MV-4-11 (cell line): Measurements from ENCODE around the gene AMPH.
"Not testable (repeated sequence)": the region's sequence is repeated elsewhere in the genome, so short reads cannot be mapped to it uniquely, and the experiment has no call there.

Experiments used
- DNase-seq: peaks from one replicate; lab custom pipeline; 2025; lab: John Stamatoyannopoulos, UW

Gene AMPH

DNA sequence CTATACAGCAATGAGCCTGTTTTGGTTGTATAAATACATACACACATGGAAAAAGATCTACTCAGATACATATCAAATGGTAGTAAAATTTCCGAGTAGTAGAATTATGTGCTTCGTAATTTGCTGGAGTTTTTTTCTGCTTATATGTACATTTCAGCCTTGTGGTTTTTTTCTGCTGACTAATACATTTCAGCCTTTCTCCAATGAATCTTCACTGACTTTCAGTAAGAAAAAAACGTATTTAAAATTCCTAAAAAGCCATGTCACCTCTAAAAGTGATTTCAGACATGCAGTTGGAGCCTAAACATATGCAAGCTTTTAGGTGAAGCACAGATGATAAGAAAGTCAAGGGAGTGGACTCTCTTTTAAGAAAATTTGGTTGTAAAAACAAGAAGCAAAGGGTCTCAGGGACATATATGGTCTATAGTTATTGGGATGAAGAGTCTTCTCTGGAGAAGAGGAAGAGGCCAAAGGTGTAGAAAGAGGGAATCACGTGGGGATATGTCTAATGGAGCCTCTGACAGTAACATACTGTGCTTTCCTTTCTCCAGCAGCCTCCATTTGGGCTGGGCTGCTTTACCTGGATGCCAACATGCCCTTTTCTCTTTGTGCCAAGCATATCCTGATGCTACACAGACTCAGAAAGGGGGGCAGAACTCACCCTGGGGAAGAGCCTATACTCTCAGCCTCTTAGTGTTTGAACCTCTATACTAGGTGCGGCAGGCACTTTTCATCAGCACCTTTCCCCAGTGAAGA lies 2.4 kb downstream of the AMPH start:
- DNase-seq = no peak

- no peak for DNase-seq
Observed at GRCh38 chr7:38625866-38626265, 5.3 kb downstream of the AMPH start.

DNA sequence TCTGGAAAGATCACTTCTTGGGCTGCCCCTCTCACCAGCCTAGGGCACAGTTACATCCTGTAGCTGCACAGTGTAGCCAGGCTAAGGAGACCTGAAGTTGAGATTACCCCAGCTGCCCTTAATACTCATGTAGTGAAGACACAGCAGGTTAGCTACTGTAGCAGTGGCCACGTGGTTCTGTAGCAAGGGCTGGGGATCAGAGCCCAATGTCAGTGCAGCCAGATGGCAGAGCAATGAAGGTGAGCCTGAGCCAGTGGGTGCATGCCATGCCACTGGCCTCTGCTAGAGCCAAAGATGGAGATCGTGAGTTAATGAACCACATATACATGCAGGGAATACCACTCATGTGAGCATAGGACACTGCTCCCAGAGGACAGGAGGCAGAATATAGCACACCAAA lies 15.5 kb downstream of the AMPH start:
- DNase-seq = no peak

GRCh38 chr7:38607466-38607865 lies 23.7 kb downstream of the AMPH start:
- no peak for DNase-seq

DNA sequence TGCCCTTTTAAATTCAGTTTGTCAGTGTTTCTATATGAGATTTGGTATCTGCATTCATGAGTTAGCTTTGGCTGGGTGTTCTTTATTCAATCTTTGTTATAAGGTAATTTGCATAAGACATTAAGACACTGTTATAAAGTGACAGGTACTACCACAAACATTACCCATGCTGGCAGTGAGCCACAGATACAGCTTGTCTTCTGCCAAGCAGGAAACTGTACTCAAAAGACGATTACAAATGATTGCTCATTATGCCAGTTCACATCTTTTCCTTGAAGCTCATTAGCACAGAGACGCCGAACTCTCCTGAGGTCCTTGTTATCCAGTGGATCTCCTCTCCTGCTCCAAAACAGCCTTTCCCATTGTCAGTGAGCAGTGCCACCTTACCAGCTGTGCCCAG lies 30.4 kb downstream of the AMPH start:
- no peak for DNase-seq

- no peak for DNase-seq
Observed at GRCh38 chr7:38594949-38595348, 36.2 kb downstream of the AMPH start.

- no peak for DNase-seq
Observed at GRCh38 chr7:38592737-38593288, 38.4 kb downstream of the AMPH start.

DNA sequence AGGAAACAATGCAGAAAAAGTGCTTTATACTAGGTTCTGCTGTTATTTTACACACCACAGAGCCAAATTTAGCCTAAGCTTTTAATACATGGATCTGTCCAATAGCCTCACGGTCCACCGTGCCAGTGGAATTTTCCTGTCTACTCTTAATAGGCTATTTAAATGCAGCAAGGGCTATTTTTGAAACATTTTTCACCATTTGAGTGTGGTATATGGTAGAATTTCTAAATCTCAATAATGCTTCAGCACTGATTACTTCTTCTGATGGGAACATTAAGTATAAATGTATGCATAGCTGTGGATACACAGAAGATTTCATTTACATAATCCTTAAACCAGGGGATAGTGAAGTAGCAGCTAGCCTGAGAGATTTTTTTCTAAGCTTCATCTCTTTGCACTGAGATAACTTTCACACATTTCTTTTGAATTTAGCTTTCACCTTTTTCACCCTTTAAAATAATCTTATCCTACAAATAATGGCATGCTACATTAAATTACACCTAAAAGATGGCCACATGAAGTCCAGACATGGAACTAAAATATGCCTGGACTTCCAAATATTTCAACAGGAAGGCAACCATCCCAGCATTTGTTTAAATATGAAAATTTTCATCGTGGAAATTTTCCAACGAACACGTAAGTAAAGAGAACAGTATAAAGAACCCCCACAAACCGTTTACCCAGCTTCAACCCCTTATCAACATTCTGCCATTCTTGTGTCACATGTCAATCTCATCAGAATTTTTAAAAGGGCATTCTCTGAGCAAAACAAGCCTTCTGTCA lies 45.4 kb downstream of the AMPH start:
- no peak for DNase-seq

DNA sequence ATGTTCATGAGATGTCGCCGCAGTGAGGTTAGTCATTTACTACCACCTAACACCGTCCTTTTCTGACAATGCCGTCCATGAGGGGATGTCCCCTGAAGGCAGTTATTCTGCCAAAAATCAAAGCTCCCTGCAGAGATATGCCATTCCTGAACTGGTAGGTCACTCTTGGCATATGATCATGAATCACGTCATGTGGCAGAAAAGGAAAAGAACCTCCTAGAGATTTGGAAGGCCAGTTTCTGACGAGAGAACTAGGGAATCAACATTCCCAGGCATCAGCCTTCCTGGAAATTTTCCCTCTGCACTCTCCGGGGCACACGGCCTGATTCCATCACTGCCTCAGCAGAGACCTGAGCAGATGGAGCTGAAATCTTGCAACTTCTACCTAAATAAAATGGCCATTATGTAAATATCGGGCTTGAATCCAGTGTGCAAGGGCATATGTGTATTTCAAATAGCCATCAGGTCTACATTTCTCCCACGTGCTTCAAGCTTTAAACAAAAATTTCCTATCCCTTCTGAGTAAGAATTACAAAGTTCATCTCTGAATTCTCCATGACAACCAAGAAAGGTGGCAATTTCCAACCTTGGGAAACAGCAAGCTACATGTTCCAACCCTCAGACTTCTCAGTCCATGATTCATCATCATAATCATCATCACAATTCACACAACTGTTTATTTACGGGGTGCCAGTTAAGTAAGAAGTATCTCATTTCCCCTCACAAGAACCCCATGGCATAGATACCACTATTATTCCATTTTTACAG lies 46.5 kb downstream of the AMPH start:
- no peak for DNase-seq

GRCh38 chr7:38580485-38580884 lies 50.7 kb downstream of the AMPH start:
- DNase-seq = no peak

DNA sequence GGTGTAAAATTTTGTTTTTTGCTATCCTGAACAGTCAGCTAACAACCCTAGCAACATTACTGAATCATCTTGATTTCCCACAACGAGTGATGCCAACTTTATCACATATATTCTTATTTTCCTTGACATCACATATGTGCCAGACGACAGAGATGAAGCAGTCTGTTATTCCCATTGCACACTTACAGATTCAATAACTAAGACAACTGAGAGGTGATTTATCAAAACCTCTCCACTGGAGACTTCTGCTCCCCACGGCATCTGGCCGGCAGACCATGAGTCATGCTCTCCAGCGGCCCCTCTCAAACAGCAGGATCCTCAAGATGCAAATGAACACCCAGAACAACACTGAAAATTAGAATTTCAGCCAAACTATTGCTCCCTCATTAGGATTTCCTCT lies 57.1 kb downstream of the AMPH start:
- no peak for DNase-seq

DNA sequence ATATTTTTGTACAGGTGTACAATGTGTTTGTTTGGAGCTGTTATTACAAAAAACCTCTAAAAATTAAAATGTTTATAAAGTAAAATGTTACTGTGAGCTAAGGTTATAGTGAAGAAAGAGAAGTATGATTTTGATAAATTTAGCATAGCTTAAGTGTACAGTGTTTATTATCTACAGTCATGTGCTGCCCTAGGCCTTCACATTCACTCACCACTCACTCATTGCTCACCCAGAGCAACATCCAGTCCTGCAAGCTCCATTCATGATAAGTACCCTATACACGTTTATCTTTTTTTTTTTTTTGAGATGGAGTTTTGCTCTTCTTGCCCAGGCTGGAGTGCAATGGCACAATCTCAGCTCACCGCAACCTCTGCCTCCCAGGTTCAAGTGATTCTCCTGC lies 59.6 kb downstream of the AMPH start:
- DNase-seq = not testable (repeated sequence)

- DNase-seq = no peak
Observed at GRCh38 chr7:38568497-38568896, 62.7 kb downstream of the AMPH start.

DNA sequence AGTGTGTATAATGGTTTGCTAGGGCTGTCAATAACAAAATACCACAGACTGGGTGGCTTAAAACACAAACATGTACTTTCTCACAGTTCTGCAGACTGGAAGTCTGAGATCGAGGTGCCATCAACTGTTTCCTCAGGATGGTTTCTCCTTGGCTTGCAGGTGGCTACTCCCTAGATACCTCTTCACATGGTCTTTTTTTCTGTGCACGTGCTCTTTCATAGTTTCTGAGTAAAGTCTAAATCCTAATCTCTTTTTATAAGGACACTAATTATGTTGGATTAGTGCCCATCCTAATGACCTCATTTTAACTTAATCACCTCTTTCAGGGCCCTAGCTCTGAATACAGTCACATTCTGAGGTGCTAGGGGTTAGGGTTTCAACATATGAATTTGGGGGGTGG lies 65.9 kb downstream of the AMPH start:
- DNase-seq = no peak

DNA sequence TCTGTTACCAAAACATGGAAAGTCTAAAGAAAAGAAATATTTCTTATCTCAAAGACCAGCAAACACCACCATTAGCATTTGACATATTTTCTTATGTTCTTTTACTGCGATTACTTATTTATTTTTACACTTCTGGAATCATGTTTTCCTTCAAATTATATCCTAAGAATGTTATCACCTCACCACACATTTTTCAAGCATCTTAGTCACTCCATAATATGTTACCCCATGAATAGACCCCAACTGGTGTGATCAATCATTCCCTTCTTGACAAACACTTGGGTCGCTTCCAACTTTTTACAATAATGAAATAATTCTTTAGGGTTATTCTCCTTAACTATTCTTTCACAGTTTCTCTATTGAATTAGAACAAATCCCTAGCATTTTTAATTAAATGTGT lies 67.4 kb downstream of the AMPH start:
- no peak for DNase-seq

DNA sequence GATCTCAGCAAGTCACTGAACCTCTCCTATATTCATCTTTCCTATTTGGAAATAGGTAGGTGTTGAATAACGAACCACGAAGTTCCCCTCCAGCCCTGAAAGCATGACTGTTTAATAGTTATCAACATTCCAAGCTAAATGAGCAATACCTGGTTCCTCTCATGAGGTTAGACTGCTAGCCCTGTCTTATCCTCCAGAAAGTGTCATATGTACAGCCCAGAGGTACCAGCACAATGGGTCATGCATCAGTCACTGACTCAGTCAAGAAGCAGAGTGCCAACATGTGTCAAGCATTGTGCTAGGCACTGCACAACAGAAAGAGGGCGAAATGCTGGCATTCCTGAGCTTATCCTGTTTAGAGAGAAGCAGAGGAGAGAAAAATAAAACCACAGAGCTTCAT lies 70.0 kb downstream of the AMPH start:
- no peak for DNase-seq

DNA sequence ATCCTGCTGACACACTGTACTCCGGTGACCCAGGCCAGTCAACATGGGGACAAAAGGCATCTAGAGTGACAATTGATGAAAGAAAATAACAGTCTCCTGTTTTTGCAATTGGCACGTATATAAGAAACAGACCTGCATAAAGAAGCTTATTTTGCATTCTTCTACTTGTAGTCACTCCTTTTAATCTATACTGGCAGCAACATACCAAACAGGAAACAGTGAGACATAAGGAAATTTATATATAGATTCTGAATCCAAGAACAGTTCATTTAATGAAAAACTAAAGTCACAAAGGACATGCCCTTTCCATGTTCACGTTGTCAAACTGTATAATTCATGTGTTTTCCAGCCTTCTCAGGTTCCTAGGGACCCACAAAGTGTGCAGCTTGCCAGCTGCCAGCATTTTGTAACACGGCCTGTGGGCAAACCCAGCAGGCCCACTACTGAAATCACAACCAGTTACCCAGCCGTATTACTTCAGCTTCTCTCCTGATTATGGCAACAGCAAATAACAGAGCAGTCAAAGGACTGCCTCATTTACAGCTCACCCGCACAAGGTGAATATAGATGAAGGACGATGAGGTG lies 72.3 kb downstream of the AMPH start:
- no peak for DNase-seq

GRCh38 chr7:38554586-38554985 lies 76.6 kb downstream of the AMPH start:
- no peak for DNase-seq

GRCh38 chr7:38550836-38551235 lies 80.3 kb downstream of the AMPH start:
- DNase-seq = no peak

- DNase-seq = no peak
Observed at GRCh38 chr7:38548605-38549004, 82.6 kb downstream of the AMPH start.

DNA sequence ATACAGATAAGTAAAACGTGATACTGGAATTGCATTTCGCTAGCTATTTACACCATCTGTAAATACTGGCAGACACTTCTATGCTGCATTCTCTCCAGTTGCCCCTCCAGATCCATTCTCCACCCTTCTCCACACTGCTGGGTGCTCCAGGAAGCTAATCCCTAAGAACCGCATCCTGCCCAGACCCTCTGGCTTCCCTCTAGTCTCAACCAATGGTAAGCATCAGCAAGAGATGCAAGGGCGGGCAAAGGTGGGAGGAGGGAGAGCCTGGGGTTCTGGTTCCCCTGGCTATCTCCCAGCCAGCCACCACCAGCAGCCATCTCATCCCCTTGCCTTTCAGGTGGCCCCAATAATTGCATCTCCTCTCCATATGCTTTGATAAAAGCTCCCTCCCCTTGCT lies 84.4 kb downstream of the AMPH start:
- DNase-seq = no peak

DNA sequence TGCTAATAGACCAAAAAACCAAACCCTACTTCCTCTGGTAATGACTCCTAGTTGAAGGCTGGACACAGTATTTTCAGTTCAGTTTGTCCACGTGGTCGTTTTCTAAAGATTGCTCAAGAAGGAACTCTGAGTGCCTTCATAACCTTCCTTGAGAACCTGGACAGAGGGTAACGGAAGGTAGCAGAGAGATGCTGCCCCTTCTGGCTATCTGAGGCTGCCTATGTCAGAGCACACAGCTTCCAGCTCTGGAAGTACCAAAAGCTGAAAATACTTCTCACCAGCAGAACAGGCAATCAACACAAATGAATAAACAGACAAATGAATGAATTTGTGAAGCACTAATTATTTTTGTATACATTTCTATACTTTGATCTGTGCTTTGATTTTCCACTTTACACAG lies 85.2 kb downstream of the AMPH start:
- no peak for DNase-seq
